Measurements from ENCODE around the gene UMODL1.

GRCh38 chr21:42044871-42045495 is 26.1 kb upstream of the UMODL1 start:
- TF ChIP-seq MAX (IDR thresholded peaks at IDR 0.05; ENCODE audit: insufficient read depth, insufficient read length) = no peak
- TF ChIP-seq CTCF (IDR thresholded peaks at IDR 0.05; ENCODE audit: extremely low read depth in 1 of 2, insufficient read depth in 1 of 2, low read depth in 1 of 2, low read length in 2 of 2) = no peak
- TF ChIP-seq POLR2A (IDR thresholded peaks at IDR 0.05; ENCODE audit: low read depth, low read length) = no peak
- no peak for TF ChIP-seq FOS (IDR thresholded peaks at IDR 0.05; ENCODE audit: borderline replicate concordance, insufficient read depth, low read length)
- TF ChIP-seq POLR2AphosphoS5 (IDR thresholded peaks at IDR 0.05; ENCODE audit: insufficient read depth, low read depth, low read length) = no peak
- TF ChIP-seq JUN (IDR thresholded peaks at IDR 0.05; ENCODE audit: borderline replicate concordance, insufficient read depth, insufficient read length, low read depth) = no peak
- TF ChIP-seq EZH2 (IDR thresholded peaks at IDR 0.05; ENCODE audit: borderline replicate concordance, low read depth, low read length, severe bottlenecking) = no peak

All from endothelial cell of umbilical vein (primary cell).